Subcutaneous adipose tissue (tissue), 4 donors: ENCODE results near the gene GCC2. TPM values are rescaled to one million over a fixed set of nuclear protein-coding genes. Genes with fewer than 3 reads are reported as not detected.

Experiments
- total RNA-seq, 4 donors: library from RNA; depleted of rRNA; stranded (reverse); fragments of >200 nt; gene quantifications; one replicate each; pipeline ENCODE4 v1.1.0, GENCODE V29; 2016
- TF ChIP-seq, protein P1 (sequence below): fragments of 450-650 bp; IDR thresholded peaks from one replicate; pipeline ENCODE4 v1.5.1; 2016; ENCODE audit warnings: low read depth, mild to moderate bottlenecking, control low read depth, antibody characterized with exemption, moderate library complexity

GCC2 gene
- total RNA-seq, 4 donors from 2014 or later = 35.7 to 71.1 (median 44.4) TPM

DNA sequence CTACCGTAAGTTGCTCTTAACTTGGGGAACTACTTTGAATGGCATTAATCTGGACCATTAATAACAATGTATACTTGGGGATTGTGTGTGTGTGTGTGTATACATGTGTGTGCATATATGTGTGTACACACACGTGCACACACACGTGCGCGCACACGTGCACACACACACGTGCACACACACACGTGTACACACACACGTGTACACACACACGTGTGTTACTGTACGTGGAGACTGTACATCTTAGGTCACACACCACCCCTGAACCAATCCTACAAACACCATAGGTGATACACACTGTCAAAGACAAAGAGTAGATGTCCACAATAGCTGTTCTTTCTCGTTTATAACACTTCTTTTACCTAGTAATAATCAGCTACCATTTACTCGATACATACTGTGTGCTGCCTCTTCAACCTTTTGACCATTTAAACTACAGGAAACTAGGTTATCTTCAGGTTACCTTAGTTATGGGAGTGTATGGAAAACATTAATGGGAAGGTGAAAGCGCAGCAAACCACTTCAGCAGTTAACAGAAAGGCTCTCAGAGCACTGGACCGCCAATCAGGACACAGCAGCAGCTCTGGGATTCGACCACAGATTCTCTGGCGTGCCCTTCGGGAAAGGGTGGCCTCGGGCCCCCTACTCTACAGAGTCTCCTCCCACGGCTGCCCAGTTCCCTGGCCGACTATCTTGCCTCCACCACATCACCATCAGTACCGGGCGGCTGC, 894 bp upstream of the GCC2 start:
- TF ChIP-seq, protein P1, sequence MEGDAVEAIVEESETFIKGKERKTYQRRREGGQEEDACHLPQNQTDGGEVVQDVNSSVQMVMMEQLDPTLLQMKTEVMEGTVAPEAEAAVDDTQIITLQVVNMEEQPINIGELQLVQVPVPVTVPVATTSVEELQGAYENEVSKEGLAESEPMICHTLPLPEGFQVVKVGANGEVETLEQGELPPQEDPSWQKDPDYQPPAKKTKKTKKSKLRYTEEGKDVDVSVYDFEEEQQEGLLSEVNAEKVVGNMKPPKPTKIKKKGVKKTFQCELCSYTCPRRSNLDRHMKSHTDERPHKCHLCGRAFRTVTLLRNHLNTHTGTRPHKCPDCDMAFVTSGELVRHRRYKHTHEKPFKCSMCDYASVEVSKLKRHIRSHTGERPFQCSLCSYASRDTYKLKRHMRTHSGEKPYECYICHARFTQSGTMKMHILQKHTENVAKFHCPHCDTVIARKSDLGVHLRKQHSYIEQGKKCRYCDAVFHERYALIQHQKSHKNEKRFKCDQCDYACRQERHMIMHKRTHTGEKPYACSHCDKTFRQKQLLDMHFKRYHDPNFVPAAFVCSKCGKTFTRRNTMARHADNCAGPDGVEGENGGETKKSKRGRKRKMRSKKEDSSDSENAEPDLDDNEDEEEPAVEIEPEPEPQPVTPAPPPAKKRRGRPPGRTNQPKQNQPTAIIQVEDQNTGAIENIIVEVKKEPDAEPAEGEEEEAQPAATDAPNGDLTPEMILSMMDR = no peak

DNA sequence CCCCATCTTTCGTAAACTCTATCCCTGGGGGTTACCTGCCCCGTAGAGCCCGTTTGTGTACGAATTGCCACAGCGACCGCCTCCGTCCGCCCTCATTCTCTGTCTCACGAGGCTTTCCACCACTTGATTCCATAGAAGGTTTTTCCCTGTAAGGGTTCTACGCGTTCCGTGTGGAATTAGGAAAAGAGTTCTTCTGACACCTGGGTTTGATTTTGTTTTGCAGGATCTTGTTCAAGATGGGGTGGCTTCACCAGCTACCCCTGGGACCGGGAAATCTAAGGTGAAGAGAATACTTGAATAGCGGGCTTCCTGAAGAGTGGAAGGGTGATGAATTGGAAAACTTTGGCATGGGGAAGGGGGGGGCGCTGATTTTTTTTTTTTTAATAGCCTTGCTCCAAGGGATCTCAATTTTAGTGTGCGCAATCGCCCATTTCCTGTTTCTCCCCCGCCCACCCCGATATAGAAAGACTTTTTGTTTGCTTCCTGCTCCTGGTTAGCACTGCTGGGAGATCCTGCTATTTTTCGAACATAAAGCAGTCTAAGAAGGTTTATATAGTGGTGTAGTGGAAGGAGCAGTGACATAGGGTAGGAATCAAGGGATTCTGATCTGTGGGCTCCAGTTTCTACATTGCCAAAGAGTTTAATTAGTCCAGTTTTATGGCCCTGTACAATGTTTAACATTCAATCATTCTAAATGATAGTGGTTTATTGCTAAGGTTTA, 564 bp downstream of the GCC2 start:
- TF ChIP-seq, protein P1 = no peak

DNA sequence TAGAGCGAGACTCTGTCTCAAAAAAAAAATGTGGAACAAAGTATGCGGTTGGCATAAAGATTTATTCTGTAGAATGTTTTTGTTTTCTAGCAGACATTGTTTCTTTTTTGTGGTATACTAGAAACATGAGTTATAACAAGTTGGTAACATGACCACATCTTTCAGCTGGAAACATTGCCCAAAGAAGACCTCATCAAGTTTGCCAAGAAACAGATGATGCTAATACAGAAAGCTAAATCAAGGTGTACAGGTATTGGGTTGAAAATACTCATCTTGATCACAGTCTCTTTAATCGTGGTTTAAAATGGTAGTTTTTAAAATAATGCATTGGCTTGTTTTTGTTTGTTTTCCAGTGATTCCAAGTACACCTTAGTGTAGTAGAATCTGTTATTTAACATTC, 1.9 kb downstream of the GCC2 start:
- TF ChIP-seq, protein P1 = no peak

DNA sequence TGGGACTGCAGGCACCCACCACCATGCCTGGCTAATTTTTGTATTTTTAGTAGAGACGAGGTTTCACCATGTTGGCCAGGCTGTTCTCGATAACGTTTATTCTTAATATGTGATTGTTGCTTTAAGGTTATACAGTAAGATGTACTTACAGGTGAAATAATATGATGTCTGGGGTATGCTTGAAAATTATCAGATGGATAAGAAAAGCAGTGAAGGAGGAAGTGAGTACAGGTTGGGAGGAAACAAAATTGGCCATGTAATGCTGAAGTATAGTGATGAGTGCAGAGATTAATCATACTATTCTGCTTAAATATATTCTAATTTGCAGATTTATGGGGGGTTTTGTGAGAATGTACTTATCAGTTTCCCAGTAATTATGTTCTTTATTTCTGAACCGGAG, 3.0 kb downstream of the GCC2 start:
- TF ChIP-seq, protein P1 = no peak

DNA sequence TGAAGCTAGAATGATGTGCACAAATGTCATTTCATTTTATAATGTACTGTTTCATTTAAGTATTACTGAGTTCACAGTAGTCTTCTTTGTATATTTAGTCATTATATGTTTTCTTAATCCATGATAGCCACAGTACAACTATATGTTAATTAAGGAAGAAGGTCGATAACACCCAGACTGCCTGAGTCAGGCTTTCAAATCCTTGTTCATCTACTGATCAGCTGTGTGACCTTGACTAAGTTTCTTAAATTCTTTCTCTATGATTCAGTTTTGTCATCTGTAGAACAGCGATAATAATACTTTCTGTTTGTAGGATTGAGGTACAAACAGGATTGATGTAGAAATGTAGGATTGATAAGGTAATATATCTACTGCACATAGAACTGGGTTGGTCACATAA, 5.4 kb downstream of the GCC2 start:
- TF ChIP-seq, protein P1 = no peak

DNA sequence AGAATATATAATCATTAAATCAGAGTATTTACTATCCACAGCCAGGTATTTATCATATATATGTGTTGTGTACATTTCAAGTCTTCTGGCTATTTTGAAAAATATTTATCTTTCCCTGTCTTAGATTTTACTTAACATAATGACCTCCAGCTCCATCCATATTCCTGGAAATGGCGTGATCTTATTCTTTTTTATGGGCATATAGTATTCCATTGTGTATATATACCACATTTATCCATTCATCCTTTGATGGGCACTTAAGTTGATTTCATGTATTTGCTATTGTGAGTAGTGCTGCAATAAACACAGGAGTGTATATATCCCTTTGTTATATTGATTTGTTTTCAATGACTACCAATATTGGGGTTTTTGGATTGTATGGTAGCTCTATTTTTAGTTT, 6.6 kb downstream of the GCC2 start:
- TF ChIP-seq, protein P1 = no peak

DNA sequence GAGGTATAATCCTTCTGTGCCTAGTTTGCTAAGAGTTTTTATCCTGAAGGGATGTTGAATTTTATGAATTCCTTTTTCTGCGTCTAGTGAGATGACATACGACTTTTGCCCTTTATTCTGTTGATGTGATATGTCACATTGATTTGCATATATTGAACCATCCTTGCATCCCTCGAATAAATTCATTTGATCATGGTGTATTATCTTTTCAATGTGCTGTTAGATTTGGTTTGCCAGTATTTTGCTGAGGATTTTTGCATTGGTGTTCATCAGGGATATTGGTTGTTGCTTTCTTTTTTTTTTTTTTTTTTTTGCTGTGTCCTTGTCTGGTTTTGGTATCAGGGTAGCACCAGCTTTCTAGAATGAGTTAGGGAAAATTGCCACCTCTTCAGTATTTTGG, 9.1 kb downstream of the GCC2 start:
- TF ChIP-seq, protein P1 = no peak
